Ecto neural progenitor cell (in vitro differentiated cells): Measurements from ENCODE around the gene ZNF581.

Experiments
- DNase-seq: peaks from one replicate; pipeline ENCODE4 v3.0.0-alpha.2; 2018; ENCODE audit warnings: low spot score

ZNF581 gene

GRCh38 chr19:55693336-55693974 is 50.0 kb downstream of the ZNF581 start:
- DNase-seq, result no peak

- no peak for DNase-seq
Observed at GRCh38 chr19:55694241-55694655, 50.8 kb downstream of the ZNF581 start.

- no peak for DNase-seq
Observed at GRCh38 chr19:55694656-55695491, 51.4 kb downstream of the ZNF581 start.
